ENCODE measurements around the gene ELK1.
"Not testable (repeated sequence)": the region's sequence is repeated elsewhere in the genome, so short reads cannot be mapped to it uniquely, and the experiment has no call there.

Gene ELK1

DNA sequence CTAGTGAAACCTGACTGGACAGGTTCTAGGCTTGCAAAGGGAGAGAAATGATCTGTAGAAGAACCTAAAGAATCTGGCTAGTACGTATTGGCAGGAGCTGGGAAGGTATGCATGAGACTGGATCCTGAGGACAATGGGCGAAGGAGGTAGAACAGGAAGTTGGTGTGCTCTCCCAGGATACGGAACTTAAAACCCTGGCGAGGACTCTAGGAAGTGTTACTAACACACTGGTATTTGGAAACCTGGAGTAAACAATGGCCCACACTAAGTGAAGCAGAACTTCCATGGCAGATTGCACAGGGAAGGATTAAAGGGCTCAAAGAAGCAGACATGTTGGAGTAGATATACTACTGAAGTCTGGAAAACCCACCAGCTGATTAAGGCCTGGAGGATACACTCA, 39.9 kb downstream of the ELK1 start:
- no peak for DNase-seq

DNA sequence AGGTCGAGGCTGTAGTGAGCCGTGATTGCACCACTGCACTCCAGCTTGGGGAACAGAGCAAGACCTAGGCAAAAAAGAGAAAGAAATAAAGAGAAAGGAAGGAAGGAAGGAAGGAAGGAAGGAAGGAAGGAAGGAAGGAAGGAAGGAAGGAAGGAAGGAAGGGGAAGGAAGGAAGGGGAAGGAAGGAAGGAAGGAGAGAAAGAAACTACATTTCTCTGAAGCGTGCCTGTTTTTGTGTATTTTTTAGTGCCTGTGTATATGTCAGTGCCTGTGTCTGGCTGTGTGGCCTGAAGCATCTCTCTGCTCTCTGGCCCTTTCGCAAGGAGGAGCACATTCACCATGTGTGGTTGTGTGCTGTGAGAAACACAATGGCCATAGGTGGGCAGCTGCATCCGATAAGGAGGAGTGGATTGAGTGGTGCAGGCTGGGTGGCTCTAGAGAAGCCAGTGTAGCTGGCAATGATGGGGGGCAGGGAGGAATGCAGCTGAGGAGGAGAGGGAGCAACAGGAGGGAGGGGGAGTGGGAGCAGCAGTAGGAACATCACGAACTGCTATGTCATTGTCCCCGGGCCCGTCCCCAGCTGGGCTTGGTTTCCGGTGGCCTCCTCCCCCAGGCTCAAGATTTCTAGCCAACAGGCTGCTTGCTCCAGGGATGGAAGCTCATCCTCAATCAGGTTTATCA, 42.1 kb downstream of the ELK1 start:
- no peak for DNase-seq

DNA sequence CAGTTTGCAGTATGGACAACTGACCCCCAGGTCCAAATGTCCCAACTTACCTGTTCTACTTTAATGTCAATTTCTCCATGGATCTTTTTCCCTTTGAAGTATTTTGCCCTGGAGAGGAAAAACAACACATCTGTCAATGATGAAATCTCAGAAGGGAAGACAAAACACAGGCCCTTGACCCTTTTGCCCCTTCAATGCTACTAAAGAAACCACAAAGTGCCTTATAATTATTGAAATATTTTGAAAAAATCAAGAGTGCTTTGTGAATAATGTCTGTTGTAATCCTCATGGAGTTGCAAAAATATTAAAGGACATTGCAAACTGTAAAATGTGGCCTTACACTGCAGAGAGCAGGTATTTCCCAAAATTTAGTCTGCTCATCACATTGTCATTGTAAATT, 43.3 kb downstream of the ELK1 start:
- DNase-seq = no peak

DNA sequence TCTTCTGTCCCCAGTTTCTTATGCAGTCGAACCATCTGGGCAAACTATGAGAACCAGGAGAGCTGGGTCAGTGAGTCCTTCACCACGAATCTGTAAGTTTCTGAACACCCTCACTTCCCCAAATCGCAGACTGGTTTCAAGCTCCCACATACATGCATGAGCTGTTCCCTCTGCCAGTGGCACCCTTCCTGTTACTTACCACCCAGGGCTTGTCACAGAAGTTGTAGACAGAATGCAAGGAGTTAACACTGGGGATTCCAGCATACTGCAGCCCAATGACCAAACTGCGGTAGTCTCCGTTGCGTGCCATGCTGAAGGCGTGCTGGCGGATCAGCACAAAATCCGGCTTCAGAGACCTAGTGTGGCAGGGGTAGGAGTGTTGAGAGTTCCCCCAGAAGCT, 45.3 kb downstream of the ELK1 start:
- DNase-seq = no peak

DNA sequence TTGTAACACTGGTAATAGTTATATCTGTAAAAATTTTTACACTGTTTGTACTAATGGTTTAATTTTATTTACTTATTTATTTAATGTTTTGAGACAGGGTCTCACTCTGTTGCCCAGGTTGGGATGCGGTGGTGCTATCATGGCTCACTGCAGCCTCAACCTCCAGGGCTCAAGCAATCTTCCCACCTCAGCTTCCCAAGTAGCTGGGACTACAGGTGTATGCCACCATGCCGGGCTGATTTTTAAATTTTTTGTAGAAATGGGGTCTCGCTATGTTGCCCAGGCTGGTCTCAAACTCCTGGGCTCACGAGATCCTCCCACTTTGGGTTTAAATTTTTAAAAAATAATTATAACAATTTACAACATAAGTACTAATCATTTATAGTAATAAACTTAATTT, 47.2 kb downstream of the ELK1 start:
- not testable (repeated sequence) for DNase-seq

DNA sequence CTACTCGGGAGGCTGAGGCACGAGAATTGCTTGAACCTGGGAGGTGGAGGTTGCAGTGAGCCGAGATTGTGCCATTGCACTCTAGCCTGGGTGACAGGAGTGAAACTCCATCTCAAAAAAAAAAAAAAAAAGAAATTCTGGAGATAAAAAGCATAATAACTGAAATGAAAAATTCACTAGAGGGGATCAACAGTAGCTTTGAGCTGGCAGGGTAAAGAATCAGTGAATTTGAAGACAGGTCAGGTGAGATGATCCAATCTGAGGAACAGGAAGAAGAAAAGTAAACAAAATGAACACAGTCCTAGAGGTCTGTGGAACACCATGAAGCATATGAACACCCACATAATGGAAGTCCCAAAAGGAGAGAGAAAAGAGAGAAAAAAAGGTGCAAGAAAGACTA, 53.1 kb downstream of the ELK1 start:
- DNase-seq = no peak

DNA sequence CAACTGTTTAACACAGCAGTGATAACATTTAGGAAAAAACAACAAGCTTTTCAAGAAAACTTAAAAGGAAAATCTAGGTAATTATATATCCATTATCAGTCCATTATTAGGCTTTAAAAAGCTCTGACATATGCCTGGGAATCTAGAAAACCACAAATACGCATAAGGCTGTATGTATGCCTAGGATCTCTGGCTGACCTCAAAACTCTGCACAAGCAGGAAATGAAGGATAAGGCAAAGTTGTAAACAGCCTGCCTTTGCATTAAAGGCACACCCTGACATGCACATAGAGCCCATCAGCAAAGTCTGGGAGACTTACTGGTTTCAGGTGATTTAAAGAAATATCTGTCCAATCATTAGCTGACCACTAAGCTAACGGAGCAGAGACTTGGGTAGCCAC, 54.1 kb downstream of the ELK1 start:
- no peak for DNase-seq

DNA sequence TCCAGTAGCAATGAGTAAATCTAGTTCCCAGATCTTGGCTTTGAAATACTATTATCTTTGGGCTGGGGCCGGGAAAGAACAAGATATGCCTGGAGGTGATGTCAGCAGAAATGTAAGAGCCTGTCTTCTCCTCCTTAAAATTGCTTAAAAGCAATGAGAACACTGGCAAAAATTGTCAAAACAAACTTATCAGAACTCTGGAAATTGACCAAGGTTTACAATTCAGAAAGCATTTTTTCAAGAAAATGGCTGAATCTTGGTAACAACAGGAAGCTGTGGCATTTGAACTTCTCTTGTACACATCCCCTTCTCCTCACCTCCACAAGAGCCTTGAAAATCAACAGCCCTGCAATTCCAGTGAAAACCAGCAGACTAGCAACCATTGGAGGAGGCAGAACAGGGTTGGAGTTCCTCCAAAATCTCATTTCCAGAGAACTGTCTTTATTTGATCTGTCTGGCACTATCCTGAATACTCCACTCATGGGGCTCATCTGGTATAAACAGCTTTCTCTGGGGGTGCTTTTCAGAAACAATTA, 54.6 kb downstream of the ELK1 start:
- DNase-seq = no peak

DNA sequence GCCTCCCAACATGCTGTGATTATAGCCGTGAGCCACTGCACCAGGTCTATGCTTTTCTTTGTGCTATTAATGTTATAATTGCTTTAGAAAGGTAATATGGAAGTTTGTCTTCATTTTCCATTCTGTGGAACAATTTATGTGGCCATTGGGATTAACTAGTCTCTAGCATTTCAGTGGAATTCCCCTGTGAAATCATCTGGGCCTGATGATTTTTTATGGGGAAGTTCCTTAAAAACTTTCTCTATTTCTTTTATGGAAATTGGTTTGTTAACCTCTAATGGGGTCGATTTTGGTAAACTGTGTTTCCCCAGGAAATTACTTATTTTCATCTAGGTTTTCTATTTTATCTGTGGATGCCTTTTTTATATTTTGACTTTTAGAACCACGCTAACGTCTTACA, 56.8 kb downstream of the ELK1 start:
- no peak for DNase-seq

DNA sequence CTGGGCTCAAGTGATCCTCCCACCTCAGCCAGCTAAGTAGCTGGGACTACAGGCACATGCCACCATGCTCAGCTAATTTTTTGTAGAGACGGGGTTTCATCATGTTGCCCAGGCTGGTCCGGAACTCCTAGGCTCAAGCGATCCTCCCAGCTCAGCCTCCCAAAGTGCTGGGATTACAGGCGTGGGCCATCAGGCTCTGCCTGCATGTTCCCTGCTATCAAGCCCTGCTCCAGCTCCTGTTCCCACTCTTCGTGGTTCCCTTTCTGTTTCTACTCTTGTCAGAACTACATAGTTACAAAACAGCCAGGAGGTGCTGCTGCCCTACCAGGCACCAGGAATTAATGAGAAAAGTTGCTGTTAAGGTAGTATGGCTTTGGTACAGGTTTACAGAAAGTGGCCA, 59.4 kb downstream of the ELK1 start:
- DNase-seq = no peak

DNA sequence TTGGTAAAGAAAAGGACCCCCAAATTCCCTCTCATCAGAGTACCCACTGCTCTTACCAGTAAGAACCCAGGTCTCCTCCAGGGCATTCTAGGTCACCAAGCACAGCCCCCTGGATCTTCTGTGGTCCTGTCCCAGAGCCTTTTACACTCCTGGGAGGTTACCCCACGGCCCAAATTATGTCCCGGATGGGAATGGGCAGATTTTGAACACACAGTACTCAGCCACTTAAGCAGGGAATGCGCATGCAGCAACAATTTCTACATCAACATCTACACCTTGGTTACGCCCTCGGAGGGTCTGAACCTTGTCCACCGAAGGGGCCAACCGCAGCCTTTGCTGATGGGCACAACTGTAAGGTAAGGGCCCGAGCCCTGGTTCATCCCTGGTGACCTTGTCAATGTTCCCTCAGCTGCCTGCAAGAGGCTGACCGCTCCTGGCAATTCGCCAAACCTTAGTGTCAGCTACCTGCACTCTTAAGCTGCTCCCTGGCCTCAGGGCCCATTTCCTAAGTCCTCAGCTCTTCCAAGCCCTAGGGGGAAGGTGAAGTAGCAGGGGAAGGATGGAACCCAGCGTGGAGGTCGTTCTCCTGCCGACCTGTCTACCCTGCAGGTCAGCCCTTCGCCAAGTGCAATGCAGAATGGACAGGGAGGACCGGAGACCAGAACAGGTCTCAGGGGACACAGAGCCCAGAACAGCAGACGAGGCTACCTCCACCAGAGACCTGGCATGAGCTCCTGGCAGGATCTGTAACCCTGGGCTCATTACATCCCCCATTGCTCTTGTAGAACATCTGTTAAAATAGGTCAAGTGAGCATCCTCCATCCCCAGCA, 62.2 kb downstream of the ELK1 start:
- no peak for DNase-seq

DNA sequence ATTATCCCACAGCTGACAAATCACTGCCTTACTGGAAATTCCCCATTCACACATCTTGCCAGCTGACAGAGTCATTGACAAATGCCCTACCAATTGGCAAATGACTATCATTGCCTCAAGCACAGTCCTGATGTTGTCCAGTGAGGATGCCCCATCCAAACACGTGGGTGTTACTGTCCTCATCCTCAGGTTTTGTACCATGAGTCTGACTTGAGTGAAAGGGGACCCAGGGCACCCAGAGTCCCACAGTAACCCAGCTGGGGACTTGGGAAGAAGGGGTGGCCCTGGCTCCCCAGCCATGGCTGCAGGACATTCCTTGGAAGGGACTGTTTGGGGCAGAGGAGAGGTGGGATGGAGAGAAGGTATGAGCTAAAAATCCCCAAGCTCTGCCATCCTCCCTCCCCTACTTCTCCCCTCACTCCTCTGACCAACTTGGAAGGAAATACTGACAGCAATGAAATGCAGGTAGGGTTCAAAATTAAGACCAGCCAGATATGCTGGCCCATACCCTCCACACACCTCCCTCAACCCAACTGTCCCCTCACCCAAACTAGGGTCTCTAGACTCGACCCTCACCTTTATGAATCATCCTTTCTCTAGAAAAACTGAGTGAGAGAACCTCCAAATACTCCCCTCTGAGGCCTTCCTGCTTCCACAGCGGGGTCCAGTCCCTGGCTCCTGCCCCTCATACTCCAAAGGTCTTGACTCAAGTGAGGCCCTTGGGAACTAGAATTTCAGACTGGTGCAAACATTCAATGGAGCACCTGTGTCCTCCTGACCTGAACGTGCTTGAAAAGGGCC, 63.1 kb downstream of the ELK1 start:
- DNase-seq = no peak

DNA sequence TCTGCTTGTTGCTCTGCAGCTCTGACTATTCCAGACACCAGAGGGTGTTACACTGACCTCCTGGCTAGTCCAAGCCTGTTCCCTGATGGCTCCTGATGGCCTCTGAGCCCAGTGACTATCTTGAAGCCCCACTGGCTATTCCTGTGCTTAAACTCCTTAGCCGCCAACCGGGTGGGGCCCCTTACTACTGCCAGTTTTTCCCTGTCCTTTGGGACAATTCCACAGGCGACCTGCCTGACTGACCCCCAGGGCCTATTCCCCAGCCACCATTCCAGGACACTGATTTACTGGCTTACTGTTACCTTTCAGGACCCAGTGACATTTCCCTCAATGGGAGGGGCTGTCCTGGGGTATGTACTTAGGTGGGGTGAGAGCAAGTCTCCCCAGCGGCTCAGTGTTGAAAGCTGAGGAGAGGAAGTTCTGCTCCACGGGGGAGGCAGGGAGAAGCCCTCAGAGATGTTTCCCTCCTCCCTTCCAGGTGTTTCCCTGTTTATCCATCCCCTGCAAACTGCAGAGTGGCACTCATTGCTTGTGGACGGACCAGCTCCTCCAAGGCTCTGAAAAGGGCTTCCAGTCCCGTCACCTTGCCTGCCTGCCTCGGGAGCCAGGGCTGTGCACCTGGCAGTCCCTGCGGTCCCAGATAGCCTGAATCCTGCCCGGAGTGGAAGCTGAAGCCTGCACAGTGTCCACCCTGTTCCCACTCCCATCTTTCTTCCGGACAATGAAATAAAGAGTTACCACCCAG, 64.1 kb downstream of the ELK1 start:
- no peak for DNase-seq

Data from stimulated activated CD8-positive, alpha-beta memory T cell treated with anti-CD3 and anti-CD28 coated beads, Interleukin-4, amount 100 ng/mL, for 48 hours (primary cell).